NCI-H2227 treated with DMSO at 0.1 percent for 48 hours (cell line): ENCODE results near the gene UCP2.
"Not testable (repeated sequence)": the region's sequence is repeated elsewhere in the genome, so short reads cannot be mapped to it uniquely, and the experiment has no call there.

Experiments used
- DNase-seq: peaks from one replicate; lab custom pipeline; 2025; lab: John Stamatoyannopoulos, UW

The UCP2 gene

DNA sequence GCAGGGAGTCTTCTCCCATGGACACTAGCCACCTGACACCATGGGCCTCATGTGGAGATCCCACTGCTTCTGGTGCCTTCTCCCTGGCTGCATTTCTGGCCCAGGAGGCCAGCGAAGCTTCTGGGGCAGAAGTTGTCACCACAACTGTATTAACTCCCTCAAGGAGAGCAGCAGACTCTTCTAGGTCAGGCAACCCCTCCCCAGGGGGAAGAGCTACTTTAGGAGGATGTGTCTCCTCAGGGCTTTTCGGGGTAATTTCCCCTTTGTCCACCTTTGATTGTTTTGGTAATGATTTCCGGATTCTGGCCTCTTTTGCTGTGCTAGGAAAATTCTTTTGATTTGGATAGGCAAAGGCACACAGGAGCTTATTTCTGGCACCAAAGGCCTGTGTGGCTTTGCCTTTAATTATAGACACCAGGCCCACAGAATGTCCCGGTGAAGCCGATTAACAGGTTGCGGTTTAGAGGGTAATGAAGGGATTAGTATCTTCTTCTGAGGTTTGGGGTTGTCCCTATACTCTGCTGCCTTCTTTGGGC, 8.9 kb upstream of the UCP2 start:
- DNase-seq: no peak

DNA sequence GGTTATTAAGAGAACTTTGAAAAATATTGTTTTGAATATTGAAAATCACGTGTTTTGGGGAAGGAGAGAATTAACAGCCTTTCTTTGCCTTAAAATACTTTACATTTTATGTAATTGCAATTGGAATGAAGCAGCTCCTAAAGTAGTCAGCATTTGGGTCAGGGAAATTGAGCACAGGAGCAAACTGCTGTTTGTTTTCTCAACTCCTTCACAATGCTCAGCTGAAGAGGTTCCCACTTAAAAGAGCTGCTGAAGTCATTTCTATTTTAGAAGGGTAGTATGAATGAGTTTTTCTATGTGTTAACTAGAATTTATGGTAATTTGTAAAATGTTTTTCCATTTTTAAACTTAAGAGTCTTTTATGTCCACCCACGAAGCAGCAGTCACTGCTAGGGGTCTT, 8.1 kb upstream of the UCP2 start:
- no peak for DNase-seq

DNA sequence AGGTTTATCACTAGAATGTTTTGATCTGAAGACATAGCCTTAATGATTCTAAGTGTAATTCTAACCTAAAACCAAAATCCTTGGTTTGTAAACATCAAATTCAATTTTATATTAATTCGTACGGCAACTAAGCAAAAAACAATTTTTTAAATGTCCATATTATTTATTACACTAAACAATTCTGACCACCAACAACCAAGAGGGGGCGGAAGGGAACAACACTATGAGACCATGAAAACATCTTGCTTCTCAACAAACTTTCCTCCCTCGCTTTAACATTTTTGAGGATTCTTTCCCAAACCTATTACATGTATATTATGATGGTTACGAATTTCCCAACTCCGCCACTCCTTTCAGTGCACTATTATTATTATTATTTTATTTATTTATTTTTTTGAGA, 6.5 kb upstream of the UCP2 start:
- DNase-seq: no peak

DNA sequence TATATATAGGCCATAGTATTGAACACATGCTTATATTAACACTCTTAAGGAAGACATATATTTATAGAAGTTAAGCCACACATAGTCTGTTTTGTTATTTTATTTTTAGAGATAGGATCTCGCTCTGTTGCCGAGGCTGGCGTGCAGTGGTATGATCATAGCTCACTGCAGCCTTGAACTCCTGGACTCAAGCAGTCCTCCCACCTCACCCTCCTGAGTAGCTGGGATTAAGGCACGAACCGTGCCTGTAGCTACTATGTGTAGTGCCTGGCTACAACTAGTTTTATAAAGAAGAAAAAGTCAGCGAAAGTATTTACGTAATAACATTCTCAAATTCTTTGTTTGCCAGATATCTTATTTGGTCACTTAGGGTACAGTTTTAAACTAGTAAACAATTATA, 5.6 kb upstream of the UCP2 start:
- no peak for DNase-seq

GRCh38 chr11:73985661-73986060, 3.0 kb upstream of the UCP2 start:
- not testable (repeated sequence) for DNase-seq

DNA sequence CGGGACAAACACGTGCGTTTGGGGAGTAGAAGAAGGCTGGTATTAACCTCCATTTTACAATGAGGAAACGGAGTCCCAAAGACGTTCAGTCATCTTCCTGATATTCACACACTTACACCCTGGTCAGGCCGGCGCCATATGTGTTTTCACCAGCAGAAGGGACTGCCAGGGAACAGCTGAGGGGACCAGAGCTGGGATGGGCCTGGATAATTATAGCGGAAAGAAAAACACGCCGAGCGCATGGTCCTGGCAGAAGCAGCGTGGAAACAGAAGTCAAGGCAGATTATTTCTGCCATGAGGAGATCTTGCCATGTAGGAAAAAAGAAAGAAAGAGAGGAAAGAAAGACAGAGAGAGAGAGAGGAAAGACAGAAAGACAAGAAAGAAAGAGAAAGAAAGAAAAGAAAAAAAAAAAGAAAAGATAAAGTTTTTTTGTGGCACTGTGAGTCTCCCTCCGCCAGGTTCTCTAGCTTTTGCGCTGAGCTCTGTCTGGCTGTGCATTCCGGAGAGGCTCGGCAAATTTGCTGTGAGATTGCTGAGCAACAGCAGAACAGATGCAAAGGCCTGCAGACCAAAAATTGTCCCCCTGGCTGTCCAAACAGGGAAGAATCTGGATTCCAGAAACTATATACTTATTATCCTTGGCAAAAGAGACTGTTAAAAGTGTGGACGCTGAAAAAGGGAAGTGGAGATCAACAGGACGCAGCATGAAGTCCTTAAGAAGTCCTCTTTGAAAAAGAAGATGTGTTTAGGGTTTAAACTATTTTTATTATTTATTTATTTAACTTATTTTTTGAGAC, 1.3 kb upstream of the UCP2 start:
- peak; percentile 51 for DNase-seq

DNA sequence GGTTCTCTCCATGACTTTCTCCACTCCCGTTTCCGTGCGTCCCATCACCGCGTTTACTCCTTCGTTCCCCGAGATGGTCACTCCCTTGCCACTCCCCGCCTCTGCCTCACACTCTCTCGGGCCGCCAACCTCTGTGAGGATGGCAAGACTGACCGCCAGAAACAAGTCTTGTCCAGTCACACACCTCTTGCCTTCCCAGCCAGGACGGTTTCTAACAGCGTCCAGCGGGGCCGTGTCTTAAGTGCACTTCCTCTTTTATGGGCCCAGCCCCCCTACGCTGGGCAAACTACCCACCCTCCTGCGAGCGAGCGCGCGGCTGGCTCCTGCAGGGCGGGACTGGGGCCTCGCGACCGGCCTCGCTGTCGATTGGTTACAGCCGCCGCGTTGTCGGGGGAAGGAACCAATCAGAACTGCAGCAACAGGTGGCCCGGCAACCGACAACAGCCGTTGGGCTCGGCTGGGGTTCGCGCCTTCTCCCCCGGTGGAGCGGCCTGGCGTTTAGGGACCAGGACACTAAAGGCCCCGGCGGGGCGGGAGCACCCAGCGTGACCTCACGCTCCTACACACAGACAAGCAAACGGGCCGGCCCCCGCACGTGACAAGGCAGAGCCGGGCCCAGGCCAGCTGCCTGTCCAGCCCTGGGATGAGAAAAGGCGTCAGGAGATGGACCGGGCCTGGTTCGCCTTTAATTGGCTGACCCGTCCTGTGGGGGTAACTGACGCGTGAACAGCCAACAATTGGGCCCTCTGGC, 522 bp upstream of the UCP2 start:
- DNase-seq: peak; percentile 93

DNA sequence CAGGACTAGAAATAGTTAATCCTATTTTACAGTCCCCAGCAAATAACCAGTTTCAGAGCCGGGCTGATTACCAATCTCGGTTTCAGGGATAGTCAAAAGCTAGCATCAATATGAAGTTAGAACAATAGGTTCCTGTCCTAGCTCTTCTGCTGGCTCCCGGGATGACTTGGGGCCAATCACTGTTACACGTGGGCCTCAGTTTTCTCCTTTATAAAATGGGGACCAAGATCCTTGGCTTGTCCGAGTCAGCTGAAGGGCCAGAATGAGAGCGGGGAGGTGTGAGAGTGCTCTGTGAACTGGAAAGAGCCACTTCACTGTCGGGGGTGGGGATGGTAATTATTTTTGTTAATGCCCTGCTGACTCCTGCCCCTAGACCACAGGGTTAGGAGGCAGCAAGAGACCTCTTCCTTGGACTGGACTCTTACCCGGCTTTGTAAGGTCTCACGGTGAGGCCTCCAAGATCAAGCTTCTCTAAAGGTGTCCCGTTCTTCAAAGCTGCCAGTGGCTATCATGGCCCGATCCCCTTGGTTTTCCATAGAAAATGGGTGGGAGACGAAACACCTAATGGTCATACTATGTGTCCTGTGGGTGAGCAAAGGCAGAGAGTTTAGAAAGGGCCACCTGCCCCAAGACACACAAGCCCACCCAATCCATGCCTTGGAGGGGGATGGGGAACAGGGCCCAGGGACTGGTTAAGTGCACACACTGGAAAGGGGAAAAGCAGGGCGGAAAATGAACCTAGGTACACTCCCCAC, 1.4 kb downstream of the UCP2 start:
- DNase-seq: no peak

DNA sequence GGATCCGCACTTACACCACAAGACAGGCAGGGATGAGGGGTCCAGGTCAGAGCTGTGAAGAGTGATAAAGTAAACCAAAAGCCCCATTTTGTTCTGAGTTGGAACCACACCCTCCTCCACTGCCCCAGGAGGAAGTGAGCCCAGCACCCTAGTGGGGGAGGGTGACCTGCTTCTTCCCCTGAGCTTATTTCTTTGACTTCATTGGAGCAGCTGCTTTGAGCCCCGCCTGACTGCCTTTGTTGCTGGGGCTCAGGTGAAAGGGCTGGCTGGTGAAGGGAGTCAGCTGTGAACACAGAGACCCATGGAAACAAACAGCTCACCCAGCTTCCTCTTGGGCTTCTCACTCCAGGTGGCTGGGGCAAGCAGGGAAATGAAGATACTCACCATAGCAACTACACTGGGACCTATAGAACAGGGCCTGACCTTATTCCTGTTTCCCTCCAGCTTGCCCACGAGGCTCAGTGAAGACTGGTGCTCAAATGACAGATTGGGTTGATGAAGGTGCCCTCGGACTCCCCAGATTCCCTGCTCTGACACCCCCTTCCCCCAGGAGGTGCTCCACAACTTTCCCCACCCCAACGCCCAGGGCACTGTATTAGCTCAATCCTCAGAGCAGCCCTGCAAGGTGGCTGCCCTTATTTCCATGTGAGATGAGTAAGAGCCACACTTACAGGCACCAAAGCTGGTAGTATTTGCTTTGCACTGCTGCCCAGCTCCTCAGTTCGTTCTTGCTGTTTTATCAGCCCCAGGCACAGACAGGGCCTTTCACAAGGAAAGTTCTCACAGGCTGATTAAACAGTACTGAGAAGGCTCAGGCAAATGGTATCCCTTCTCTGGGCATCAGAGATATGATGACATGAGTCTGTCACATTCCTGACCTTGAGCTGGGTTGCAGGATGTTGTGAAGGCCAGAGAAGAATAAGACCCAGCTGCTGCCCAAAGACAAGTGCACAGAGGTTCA, 2.4 kb downstream of the UCP2 start:
- DNase-seq: no peak

- DNase-seq: no peak
Measured at GRCh38 chr11:73978576-73979086, 4.0 kb downstream of the UCP2 start.

- DNase-seq: no peak
Measured at GRCh38 chr11:73977856-73978519, 4.7 kb downstream of the UCP2 start.

DNA sequence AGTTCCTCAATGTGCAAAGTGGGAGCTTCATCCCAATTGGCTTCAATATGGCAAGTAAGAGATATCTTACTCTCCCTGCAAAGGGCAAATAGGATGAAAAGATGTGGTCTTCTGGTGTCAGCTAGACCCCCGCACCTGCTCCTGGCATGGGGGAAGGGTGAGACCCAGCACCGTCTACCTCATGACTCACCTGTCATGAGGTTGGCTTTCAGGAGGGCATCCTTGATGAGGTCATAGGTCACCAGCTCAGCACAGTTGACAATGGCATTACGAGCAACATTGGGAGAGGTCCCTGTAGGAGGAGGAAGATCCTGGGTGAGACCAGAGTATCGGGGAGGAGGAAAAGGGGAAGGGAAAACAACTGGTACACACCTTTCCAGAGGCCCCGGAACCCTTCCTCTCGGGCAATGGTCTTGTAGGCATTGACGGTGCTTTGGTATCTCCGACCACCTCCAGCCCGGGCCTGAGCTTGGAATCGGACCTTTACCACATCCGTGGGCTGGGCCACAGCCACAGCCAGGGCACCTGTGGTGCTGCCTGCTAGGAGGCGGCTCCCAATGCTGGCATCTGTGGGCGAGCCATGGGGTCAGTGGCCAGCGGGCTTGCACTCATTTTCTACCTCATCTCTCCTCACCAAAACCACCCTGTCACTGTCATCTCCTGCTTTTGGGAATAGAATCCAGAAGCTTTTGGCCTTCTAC, 6.0 kb downstream of the UCP2 start:
- DNase-seq: no peak

- no peak for DNase-seq
Measured at GRCh38 chr11:73975479-73975757, 7.2 kb downstream of the UCP2 start.

GRCh38 chr11:73974604-73975478, 7.8 kb downstream of the UCP2 start:
- DNase-seq: no peak

DNA sequence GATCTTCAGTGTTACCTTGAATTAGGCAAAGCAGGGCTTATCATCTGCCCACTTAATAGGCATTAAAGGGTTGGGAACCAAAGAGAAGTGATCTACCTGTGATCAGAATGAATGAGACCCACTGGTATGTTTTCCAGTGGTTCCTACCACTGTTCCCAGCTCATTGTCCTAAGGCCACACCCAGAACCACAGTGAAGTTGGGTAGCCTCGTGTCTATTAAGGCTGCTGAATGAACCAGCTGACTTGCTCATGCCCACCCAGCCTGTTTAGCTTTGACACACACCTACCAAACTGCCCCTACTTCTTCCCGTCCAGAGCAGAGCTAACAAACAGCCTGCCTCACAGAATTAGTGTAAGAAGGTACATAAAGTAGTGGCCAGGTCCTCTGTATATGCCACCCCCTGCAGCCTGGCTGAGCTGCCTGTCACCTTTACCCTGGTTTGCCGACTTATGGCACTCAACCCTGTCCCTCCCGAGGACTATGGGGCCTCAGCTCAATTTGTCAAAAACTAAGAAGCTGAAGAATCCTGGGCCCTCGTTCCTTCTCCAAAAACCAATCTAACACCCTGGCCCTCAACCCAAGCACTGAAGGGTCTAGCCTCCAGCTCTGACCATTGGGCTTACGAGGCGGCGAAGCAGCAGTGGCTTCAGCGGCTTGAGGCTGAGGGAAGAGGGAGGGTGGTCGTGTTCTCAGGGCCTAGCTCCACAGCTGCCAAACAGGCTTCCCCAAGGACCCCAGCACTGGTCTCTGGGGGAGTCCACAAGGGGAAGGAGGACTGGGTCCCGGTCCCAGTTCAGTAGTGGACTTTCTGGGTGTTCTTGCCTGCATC, 9.8 kb downstream of the UCP2 start:
- no peak for DNase-seq

DNA sequence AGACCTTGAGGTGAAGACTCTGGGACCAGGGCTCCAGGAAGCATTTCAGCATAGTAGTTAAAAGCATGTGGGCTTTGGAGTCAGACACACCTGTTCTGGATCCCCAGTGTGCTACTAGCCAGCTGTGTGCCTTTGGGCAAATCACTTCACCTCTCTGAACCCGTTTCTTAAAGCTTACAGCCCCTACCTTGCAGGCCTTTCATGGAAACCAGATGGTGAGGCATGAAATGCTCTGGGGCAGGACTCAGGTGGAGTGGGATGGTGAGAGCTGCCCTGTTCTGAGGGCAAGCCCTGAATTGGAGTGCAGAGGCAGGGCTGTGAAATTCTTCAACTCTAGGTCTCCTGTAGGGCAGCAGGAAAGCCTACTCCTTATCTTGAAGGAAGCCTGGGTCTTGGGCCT, 10.5 kb downstream of the UCP2 start:
- no peak for DNase-seq

- no peak for DNase-seq
Measured at GRCh38 chr11:73971175-73971719, 11.4 kb downstream of the UCP2 start.
